Transverse colon (tissue), 4 donors: ENCODE measurements around the gene AHI1. TPM values are rescaled to one million over a fixed set of nuclear protein-coding genes. Genes with fewer than 3 reads are reported as not detected.

Experiments
- DNase-seq: peaks from one replicate; pipeline ENCODE4 v3.0.0-alpha.2; 2019
- H3K27ac ChIP-seq, 4 donors: fragments of 200-600 bp; sonication (generic); 2 replicates each; pipeline ENCODE4 v1.5.1; 2016 to 2018; ENCODE audit warnings: inconsistent platforms in 4 of 4
- H3K27me3 ChIP-seq: fragments of 200-600 bp; sonication (generic); 2 replicates; pipeline ENCODE4 v1.5.1; 2017; ENCODE audit warnings: inconsistent platforms
- H3K36me3 ChIP-seq, 4 donors: fragments of 200-600 bp; sonication (generic); 2 replicates each; pipeline ENCODE4 v1.5.1; 2017 to 2019; ENCODE audit warnings: inconsistent platforms in 4 of 4
- H3K4me1 ChIP-seq, 4 donors: fragments of 200-600 bp; sonication (generic); 2 replicates each; pipeline ENCODE4 v1.5.1; 2017 to 2020; ENCODE audit warnings: inconsistent platforms in 4 of 4
- H3K4me3 ChIP-seq, 4 donors: fragments of 200-600 bp; sonication (generic); 1 replicate in 1 of 4; 2 replicates in 3 of 4; pipeline versions ENCODE4 v1.5.1 to v1.6.1; 2017 to 2019; ENCODE audit warnings: inconsistent platforms in 4 of 4
- H3K9me3 ChIP-seq, 2 donors: fragments of 200-600 bp; sonication (generic); 2 replicates each; pipeline ENCODE4 v1.5.1; 2017 to 2019; ENCODE audit warnings: inconsistent platforms in 2 of 2
- CTCF ChIP-seq, 5 experiments: fragments of 200-600 bp in 3 of 5; fragments of 450-650 bp in 2 of 5; sonication (generic) in 3 of 5; IDR thresholded peaks; 1 replicate in 2 of 5; 2 replicates in 3 of 5; pipeline ENCODE4 v1.5.1; 2016 to 2017; ENCODE audit warnings: antibody characterized with exemption in 5 of 5, inconsistent platforms in 3 of 5, mild to moderate bottlenecking in 2 of 5, moderate library complexity in 1 of 5
- EP300 ChIP-seq: sonication (generic); formaldehyde crosslinking; IDR thresholded peaks from one replicate; pipeline ENCODE4 v1.6.1; 2017; ENCODE audit warnings: antibody characterized with exemption, low read depth
- POLR2A ChIP-seq: fragments of 450-650 bp; IDR thresholded peaks from one replicate; pipeline ENCODE4 v1.6.1; 2016; ENCODE audit warnings: antibody characterized with exemption, mild to moderate bottlenecking, moderate library complexity
- POLR2AphosphoS5 ChIP-seq, 3 donors: sonication (generic); formaldehyde crosslinking; IDR thresholded peaks; one replicate each; pipeline ENCODE4 v1.6.1; 2016; ENCODE audit warnings: antibody characterized with exemption in 3 of 3
- WGBS, 2 donors: methylation state at CpG; one replicate each; pipeline ENCODE4 v1.1.5; 2018; ENCODE audit warnings: low coverage in 1 of 2; 5-methylcytosine and 5-hydroxymethylcytosine counted together
- in situ Hi-C, 4 donors: fragments of 200-750 bp; cut with MboI; loops; one replicate each; pipeline versions ENCODE4 v1.15.0 to v1.15.1; 2017; ENCODE audit warnings: low sequenced_read_pairs in 3 of 4, low pct_ligation_motif_present in 1 of 4, low pct_unique_long_range_greater_than_20kb in 1 of 4
- intact Hi-C: fragments of 100-400 bp; cut with DNase I; formaldehyde crosslinking; loops from one replicate; pipeline ENCODE4 v1.15.1; 2023; ENCODE audit warnings: low total_unique reads
- total RNA-seq, 4 donors: library from RNA; depleted of rRNA; stranded (reverse); fragments of >200 nt; gene quantifications; one replicate each; pipeline ENCODE4 v1.1.0, GENCODE V29; 2016

The AHI1 gene
- total RNA-seq, 4 donors from 2014 or later, result 16.2 to 119 (median 34.2) TPM

GRCh38 chr6:135325624-135326424 is 171.7 kb downstream of the AHI1 start:
- WGBS, 2 donors, result 77 to 79% methylated on average over 3 to 4 of the region's 4 CpGs
- H3K9me3 ChIP-seq, result no peaks in the 10 kb centered on the region
- no peak overlapping the region for H3K4me3 ChIP-seq
- peaks cover 0 to 8% (median 4%) of the 10 kb centered on the region in 4 donors for H3K4me1 ChIP-seq
- TF ChIP-seq POLR2AphosphoS5 (IDR thresholded peaks at IDR 0.05), result no peak
- TF ChIP-seq EP300, result no peak
- no peak for TF ChIP-seq CTCF (IDR thresholded peaks at IDR 0.05)
- TF ChIP-seq POLR2A, result no peak
- DNase-seq, result no peak
- intact Hi-C loops, result no loop called here
- in situ Hi-C loops, result no loop called here
- no peak overlapping the region for H3K27ac ChIP-seq
- H3K27me3 ChIP-seq, result no peaks in the 10 kb centered on the region
- no peaks in the 10 kb centered on the region for H3K36me3 ChIP-seq

- no peaks in the 10 kb centered on the region for H3K36me3 ChIP-seq
- peaks cover 0 to 8% (median 4%) of the 10 kb centered on the region in 4 donors for H3K4me1 ChIP-seq
- TF ChIP-seq POLR2A (no peak), CTCF (IDR thresholded peaks at IDR 0.05) (no peak), POLR2AphosphoS5 (IDR thresholded peaks at IDR 0.05) (no peak), EP300 (no peak)
- in situ Hi-C loops (no loop called here), intact Hi-C loops (no loop called here)
- H3K4me3 ChIP-seq, result no peak overlapping the region
- 89 to 92% methylated on average over 4 of the region's 4 CpGs for WGBS, 2 donors
- H3K9me3 ChIP-seq, result no peaks in the 10 kb centered on the region
- H3K27ac ChIP-seq, result no peak overlapping the region
- no peaks in the 10 kb centered on the region for H3K27me3 ChIP-seq
- no peak for DNase-seq
These were observed 173.0 kb downstream of the AHI1 start for GRCh38 chr6:135324531-135324930.

- WGBS, 2 donors, result 58 to 74% methylated on average over 2 of the region's 2 CpGs
- Histone ChIP-seq H3K27ac (no peak overlapping the region), H3K27me3 (no peaks in the 10 kb centered on the region), H3K4me1 (peaks cover 0 to 8% (median 4%) of the 10 kb centered on the region in 4 donors), H3K36me3 (no peaks in the 10 kb centered on the region), H3K9me3 (no peaks in the 10 kb centered on the region), H3K4me3 (no peak overlapping the region)
- intact Hi-C loops, result no loop called here
- no peak for DNase-seq
- in situ Hi-C loops, result no loop called here
- TF ChIP-seq EP300 (no peak), CTCF (IDR thresholded peaks at IDR 0.05) (no peak), POLR2AphosphoS5 (IDR thresholded peaks at IDR 0.05) (no peak), POLR2A (no peak)
These were observed 173.6 kb downstream of the AHI1 start for GRCh38 chr6:135323979-135324378.

- intact Hi-C loops, result no loop called here
- DNase-seq, result no peak
These were observed 174.3 kb downstream of the AHI1 start for GRCh38 chr6:135323202-135323668.

More at GRCh38 chr6:135323202-135323668, 174.3 kb downstream of the AHI1 start:
- H3K4me1 ChIP-seq, result peaks cover 0 to 8% (median 4%) of the 10 kb centered on the region in 4 donors
- 66 to 74% methylated on average over 6 of the region's 6 CpGs for WGBS, 2 donors
- H3K36me3 ChIP-seq, result no peaks in the 10 kb centered on the region
- no peaks in the 10 kb centered on the region for H3K27me3 ChIP-seq
- in situ Hi-C loops, result no loop called here
- H3K9me3 ChIP-seq, result no peaks in the 10 kb centered on the region
- no peak overlapping the region for H3K4me3 ChIP-seq
- TF ChIP-seq CTCF (IDR thresholded peaks at IDR 0.05) (no peak), POLR2A (no peak), EP300 (no peak), POLR2AphosphoS5 (IDR thresholded peaks at IDR 0.05) (no peak)
- H3K27ac ChIP-seq, result no peak overlapping the region
